Heart left ventricle (tissue), 16 donors: ENCODE data around the gene NPTX1. TPM values are rescaled to one million over a fixed set of nuclear protein-coding genes. Genes with fewer than 3 reads are reported as not detected.

Experiments
- ATAC-seq, 4 donors: fragments of 200-7000 bp; cut with Tn5 transposase; one replicate each; pipeline ENCODE4 v1.9.1; 2020 to 2022; ENCODE audit warnings: moderate library complexity in 4 of 4, mild to moderate bottlenecking in 3 of 4, moderate number of reproducible peaks in 1 of 4
- DNase-seq, 5 donors: peaks; one replicate each; pipeline ENCODE4 v3.0.0-alpha.2; 2020
- H3K27ac ChIP-seq, 12 donors: fragments of 200-600 bp; sonication (generic) in 4 of 12; one replicate each; pipeline versions ENCODE4 v1.5.0 to v1.8.0; 2016 to 2022; ENCODE audit warnings: mild to moderate bottlenecking in 2 of 12
- H3K27me3 ChIP-seq, 9 donors: fragments of 200-600 bp; sonication (generic) in 2 of 9; one replicate each; pipeline versions ENCODE4 v1.5.1 to v1.8.0; 2016 to 2022; ENCODE audit warnings: mild to moderate bottlenecking in 3 of 9
- H3K36me3 ChIP-seq, 9 donors: fragments of 200-600 bp; sonication (generic) in 2 of 9; one replicate each; pipeline versions ENCODE4 v1.5.0 to v1.8.0; 2018 to 2022; ENCODE audit warnings: mild to moderate bottlenecking in 2 of 9
- H3K4me1 ChIP-seq, 12 donors: fragments of 200-600 bp; sonication (generic) in 4 of 12; one replicate each; pipeline versions ENCODE4 v1.5.0 to v1.8.0; 2016 to 2022; ENCODE audit warnings: mild to moderate bottlenecking in 3 of 12
- H3K4me3 ChIP-seq, 12 donors: fragments of 200-600 bp; sonication (generic) in 4 of 12; one replicate each; pipeline versions ENCODE4 v1.5.0 to v1.8.0; 2017 to 2022; ENCODE audit warnings: mild to moderate bottlenecking in 9 of 12, moderate library complexity in 4 of 12
- H3K9me3 ChIP-seq, 12 donors: fragments of 200-600 bp; sonication (generic) in 4 of 12; one replicate each; pipeline versions ENCODE4 v1.5.0 to v1.8.0; 2016 to 2022; ENCODE audit warnings: mild to moderate bottlenecking in 1 of 12
- POLR2A ChIP-seq, 2 donors: fragments of 450-650 bp; IDR thresholded peaks; one replicate each; pipeline ENCODE4 v1.6.1; 2017; ENCODE audit warnings: antibody characterized with exemption in 2 of 2, mild to moderate bottlenecking in 2 of 2, moderate library complexity in 2 of 2
- WGBS, 4 donors: extraction: QIAGEN DNeasy Blood & Tissue Kit in 2 of 4; methylation state at CpG; one replicate each; pipeline versions ENCODE4 v1.1.5 to v1.1.7; 2013 to 2018; 5-methylcytosine and 5-hydroxymethylcytosine counted together
- intact Hi-C, 10 donors: fragments of 100-400 bp; cut with DNase I; formaldehyde crosslinking; loops; one replicate each; pipeline versions ENCODE4 v1.11.1 to v1.14.2; 2022
- polyA plus RNA-seq, 2 donors: library from polyadenylated mRNA; stranded (reverse); fragments of 200-250 nt; gene quantifications; one replicate each; pipeline ENCODE4 v1.2.3, GENCODE V29; 2013
- total RNA-seq, 9 donors: library from RNA; depleted of rRNA in 2 of 9; stranded (reverse); fragments of >200 nt in 2 of 9; fragmentation: NEBNext Ultra II Directional in 3 of 9; extraction: Animal tissue kit (Norgen Biotek cat#: 25700) in 3 of 9; gene quantifications; one replicate each; pipeline versions ENCODE4 v1.1.0 to v1.2.4, GENCODE V29; 2016 to 2023
- TF ChIP-seq, protein P1 (sequence below), 12 donors: fragments of 200-600 bp; sonication (generic) in 4 of 12; IDR thresholded peaks; one replicate each; pipeline versions ENCODE4 v1.5.0 to v1.8.0; 2018 to 2022; ENCODE audit warnings: antibody characterized with exemption in 12 of 12, mild to moderate bottlenecking in 5 of 12
- donor health status: ischemic (EF 13 %, LVEDD 7.1; RV severe dilation, severe dysfunction).
- donor health status: healthy with polysubstance abuse.
- donor health status: DM: no; HTN: yes; CAD: no.
- donor health status: DM: no; HTN: no; CAD: no.
- donor health status: ischemic (EF 25% LVEDD 6.9; RV normal size, moderate dysfunction).
- donor health status: ischemic (EF 25% LVEDD 5.7; RV mildly dilated, moderate dysfunction).
- donor health status: healthy.
- donor health status: DM: yes; HTN: yes; CAD: no.
- donor health status: ischemic (EF 35%, LVEDD 5.7; RV mildly dilated, moderate dysfunction).
- donor health status: nonischemic (EF 11% LVEDD 7.7; RV severe dilation, severe dysfunction).
- donor health status: DM: yes; HTN: yes; CAD: no.
- donor health status: PGD.
- donor health status: ischemic (EF 29% LVEDD 5.4; RV normal size, mild dysfunction).
- donor health status: nonischemic (EF 23%, LVEDD 6.1; RV moderate dilation, normal function).

NPTX1 gene
- total and polyA plus RNA-seq, 11 donors, result 0.01 to 0.58 (median 0.09) TPM; not detected in 7

DNA sequence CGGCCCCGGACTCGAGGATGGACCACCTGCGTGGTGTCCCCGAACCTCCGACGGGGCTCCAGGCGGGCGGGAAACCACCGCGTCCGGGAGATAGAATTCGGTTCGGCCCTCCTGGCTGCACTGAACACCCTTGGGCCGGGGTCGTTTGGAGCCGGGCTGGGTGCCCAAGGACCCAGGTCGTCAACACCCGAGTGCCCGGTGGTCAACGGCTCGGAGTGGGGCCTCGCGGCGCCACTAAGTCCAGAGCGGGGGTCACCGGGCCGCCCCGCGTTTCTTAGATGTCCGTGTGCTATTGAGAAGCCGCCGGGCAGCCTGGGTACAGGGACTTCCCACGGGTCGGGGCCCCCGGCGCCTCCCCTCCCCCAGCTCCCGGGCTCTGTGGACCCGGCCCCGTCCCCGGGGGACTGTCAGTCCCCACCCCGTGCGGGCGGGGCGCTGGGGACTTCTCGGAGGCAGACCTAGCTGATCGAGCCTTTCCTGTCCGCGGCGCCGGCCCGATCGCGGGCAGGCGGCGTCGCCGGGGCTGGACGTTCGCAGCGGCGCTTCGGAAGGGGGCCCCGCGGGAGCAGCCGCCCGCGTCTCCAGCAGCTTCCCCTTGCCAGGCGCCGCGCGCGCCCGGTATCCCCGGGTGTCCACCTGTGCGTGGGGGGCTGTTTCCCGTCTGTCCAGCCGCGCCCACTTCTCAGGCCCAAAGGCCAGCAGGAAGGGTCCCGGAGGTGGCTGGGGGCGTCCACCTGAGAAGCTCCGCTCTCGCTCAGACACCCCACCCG lies 655 bp upstream of the NPTX1 start:
- Histone ChIP-seq H3K27me3 (peaks cover 73 to 99% (median 90%) of the 10 kb centered on the region in 9 donors), H3K4me3 (peak overlapping the region in 10 of 12 donors; percentile 9 to 43 (median 32)), H3K36me3 (no peaks in the 10 kb centered on the region), H3K27ac (peak overlapping the region in 1 of 12 donors; percentile 82), H3K9me3 (no peaks in the 10 kb centered on the region), H3K4me1 (peaks cover 0 to 49% (median 31%) of the 10 kb centered on the region in 12 donors)
- ATAC-seq, result no peak
- DNase-seq, result no peak
- WGBS, 4 donors, result 1 to 2% (median 2%) methylated on average over 24 to 84 of the region's 84 CpGs
- TF ChIP-seq, protein P1, sequence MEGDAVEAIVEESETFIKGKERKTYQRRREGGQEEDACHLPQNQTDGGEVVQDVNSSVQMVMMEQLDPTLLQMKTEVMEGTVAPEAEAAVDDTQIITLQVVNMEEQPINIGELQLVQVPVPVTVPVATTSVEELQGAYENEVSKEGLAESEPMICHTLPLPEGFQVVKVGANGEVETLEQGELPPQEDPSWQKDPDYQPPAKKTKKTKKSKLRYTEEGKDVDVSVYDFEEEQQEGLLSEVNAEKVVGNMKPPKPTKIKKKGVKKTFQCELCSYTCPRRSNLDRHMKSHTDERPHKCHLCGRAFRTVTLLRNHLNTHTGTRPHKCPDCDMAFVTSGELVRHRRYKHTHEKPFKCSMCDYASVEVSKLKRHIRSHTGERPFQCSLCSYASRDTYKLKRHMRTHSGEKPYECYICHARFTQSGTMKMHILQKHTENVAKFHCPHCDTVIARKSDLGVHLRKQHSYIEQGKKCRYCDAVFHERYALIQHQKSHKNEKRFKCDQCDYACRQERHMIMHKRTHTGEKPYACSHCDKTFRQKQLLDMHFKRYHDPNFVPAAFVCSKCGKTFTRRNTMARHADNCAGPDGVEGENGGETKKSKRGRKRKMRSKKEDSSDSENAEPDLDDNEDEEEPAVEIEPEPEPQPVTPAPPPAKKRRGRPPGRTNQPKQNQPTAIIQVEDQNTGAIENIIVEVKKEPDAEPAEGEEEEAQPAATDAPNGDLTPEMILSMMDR (IDR thresholded peaks at IDR 0.05), result no peak
- no peak for TF ChIP-seq POLR2A (IDR thresholded peaks at IDR 0.05)
- intact Hi-C loops, result loop anchor here in 1 of 10 donors (5.0 kb wide), 1 partner anchor 495 kb away; no protein-coding TSS in a partner anchor

DNA sequence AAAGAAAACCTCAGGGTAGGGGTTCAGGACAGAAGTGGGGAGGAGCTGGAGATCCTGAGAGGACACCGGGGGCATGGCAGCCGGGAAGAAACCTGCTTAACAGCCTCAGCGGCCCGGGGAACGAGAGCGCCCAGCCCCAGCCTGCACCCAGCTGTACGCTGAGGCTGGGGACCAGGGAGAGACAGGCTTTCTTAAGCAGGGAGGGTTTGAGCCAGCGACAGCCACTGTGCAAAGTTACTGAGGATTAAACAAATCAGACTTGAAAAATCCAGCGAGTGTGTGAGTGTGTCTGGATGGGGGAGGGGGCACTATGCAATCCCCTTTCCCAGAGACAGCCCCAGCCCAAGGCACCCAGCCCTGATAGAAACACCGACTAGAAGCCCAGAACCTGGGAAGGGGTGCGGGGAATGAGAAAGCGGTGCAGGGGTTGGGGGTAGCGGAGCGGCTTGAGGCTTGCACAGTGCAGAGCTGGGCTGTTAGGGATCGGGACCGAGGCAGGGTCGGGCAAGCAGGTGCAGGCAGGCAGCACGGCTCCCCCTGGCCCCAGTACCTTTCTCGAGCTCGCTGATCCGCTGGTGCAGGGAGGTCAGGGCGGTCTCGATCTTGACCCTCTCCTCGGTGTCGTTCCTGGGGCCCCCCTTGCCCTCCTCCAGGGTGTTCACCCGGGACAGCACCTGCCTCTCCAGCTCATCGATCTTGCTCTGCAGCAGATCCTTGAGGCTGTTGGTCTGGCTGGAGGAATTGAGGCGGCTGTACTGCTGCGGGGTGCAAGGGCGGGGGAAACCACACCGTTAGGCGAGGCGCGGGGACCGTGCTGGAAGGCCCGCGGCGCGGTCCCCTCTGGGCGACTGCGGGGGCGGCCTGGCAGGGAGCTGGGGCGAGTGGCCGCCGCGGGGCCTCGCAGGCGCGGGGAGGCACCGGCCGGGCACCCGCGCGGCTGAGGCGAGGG lies 1.2 kb downstream of the NPTX1 start:
- Histone ChIP-seq H3K4me3 (peak overlapping the region in 7 of 12 donors; percentile 7 to 43 (median 34)), H3K36me3 (no peaks in the 10 kb centered on the region), H3K4me1 (peaks cover 0 to 49% (median 31%) of the 10 kb centered on the region in 12 donors), H3K27me3 (peaks cover 55 to 99% (median 76%) of the 10 kb centered on the region in 9 donors), H3K9me3 (no peaks in the 10 kb centered on the region), H3K27ac (peak overlapping the region in 1 of 12 donors; percentile 82)
- ATAC-seq (no peak), DNase-seq (no peak)
- TF ChIP-seq, protein P1 (IDR thresholded peaks at IDR 0.05), result no peak
- no peak for TF ChIP-seq POLR2A (IDR thresholded peaks at IDR 0.05)
- WGBS, 4 donors, result 3 to 9% (median 4%) methylated on average over 11 to 55 of the region's 55 CpGs
- intact Hi-C loops, result loop anchor here in 1 of 10 donors (5.0 kb wide), 1 partner anchor 497 kb away; no protein-coding TSS in a partner anchor

DNA sequence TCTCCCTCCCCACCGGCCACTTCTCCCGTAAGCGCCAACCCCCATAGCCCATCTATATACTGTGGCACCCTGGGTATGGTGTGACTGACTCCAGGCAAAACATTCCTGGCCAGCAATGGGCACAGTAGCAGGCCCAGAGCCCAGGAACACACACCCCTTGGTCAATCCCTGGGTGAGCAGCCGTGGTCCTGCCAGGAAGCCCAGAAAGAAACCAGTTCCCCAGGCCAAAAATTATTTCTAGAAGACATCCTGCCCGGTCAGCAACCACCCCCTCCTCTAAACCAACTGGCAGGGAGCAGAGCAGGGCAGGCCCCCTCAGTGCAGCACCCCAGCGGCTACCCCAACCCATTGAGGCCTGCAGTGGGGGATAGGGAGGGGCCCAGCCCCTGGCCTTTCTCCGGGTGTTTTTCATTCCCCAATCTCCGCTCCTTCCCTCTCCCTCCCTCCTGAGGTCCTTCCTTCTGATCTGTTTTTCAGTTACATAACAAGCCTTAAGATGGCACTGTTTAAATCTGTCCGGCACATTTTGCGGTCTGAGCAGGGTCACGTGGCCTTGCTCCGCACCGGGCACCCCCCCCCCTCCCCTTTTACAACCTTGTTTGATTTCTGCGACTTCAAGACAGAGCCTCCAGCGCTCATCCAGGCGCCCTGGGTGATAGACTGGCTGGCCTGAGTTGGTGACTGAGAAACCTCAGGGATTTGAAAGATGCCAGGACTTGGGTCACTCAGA lies 2.0 kb downstream of the NPTX1 start:
- no peak overlapping the region for H3K4me3 ChIP-seq
- DNase-seq (no peak), ATAC-seq (no peak)
- H3K9me3 ChIP-seq, result no peaks in the 10 kb centered on the region
- TF ChIP-seq POLR2A (IDR thresholded peaks at IDR 0.05), result no peak
- TF ChIP-seq, protein P1 (IDR thresholded peaks at IDR 0.05), result no peak
- WGBS, 4 donors, result 16 to 22% (median 18%) methylated on average over 16 of the region's 16 CpGs
- H3K36me3 ChIP-seq, result no peaks in the 10 kb centered on the region
- H3K27ac ChIP-seq, result peak overlapping the region in 1 of 12 donors; percentile 82
- peaks cover 52 to 98% (median 74%) of the 10 kb centered on the region in 9 donors for H3K27me3 ChIP-seq
- intact Hi-C loops, result no loop called here
- peaks cover 0 to 49% (median 31%) of the 10 kb centered on the region in 12 donors for H3K4me1 ChIP-seq
